Osteoblast (primary cell): ENCODE data around the gene ADGRF3. TPM values are rescaled to one million over a fixed set of nuclear protein-coding genes. Genes with fewer than 3 reads are reported as not detected.

Source experiments
- DNase-seq: peaks from one replicate; pipeline ENCODE4 v3.0.0; 2011; ENCODE audit warnings: low spot score, mixed read lengths; ENCODE audit not compliant: insufficient read length; ENCODE audit errors: missing footprints
- H2AFZ ChIP-seq: 2 replicates; pipeline ENCODE4 v1.6.0; 2011; ENCODE audit warnings: mild to moderate bottlenecking, low read length
- H3K27ac ChIP-seq: 2 replicates; pipeline ENCODE4 v1.5.1; 2011; ENCODE audit warnings: mild to moderate bottlenecking, low read depth, low read length, moderate library complexity
- H3K27me3 ChIP-seq: 2 replicates; pipeline ENCODE4 v1.6.0; 2012; ENCODE audit warnings: mild to moderate bottlenecking, control low read depth, inconsistent platforms, low read length, moderate library complexity; ENCODE audit not compliant: insufficient read depth
- H3K36me3 ChIP-seq: 2 replicates; pipeline ENCODE4 v1.5.1; 2011; ENCODE audit warnings: mild to moderate bottlenecking, low read length, control low read depth, moderate library complexity; ENCODE audit not compliant: insufficient read depth
- H3K4me1 ChIP-seq: 2 replicates; pipeline ENCODE4 v1.5.1; 2011; ENCODE audit warnings: mild to moderate bottlenecking, low read length, control low read depth, moderate library complexity; ENCODE audit not compliant: insufficient read depth
- H3K4me2 ChIP-seq: 2 replicates; pipeline ENCODE4 v1.6.0; 2011; ENCODE audit warnings: mild to moderate bottlenecking, low read length; ENCODE audit not compliant: insufficient read depth
- H3K4me3 ChIP-seq: fragments of 200-600 bp; sonication (generic); 3 replicates; pipeline ENCODE4 v1.5.1; 2012; ENCODE audit warnings: mild to moderate bottlenecking, low read length, inconsistent platforms; ENCODE audit not compliant: insufficient read depth
- H3K79me2 ChIP-seq: 2 replicates; pipeline ENCODE4 v1.6.0; 2012; ENCODE audit warnings: mild to moderate bottlenecking, low read length, control low read depth, inconsistent platforms; ENCODE audit not compliant: insufficient read depth
- H3K9me3 ChIP-seq: 2 replicates; pipeline ENCODE4 v1.5.1; 2011; ENCODE audit warnings: low read depth, low read length, control low read depth
- H4K20me1 ChIP-seq: 2 replicates; pipeline ENCODE4 v1.6.0; 2012; ENCODE audit warnings: mild to moderate bottlenecking, low read length, control low read depth; ENCODE audit not compliant: insufficient read depth
- CTCF ChIP-seq: IDR thresholded peaks from 2 replicates; pipeline ENCODE4 v1.5.1; 2011; ENCODE audit warnings: mild to moderate bottlenecking, low read depth, low read length, moderate library complexity; ENCODE audit errors: extremely low read depth
- total RNA-seq: library from RNA; depleted of rRNA; stranded (reverse); fragments of >200 nt; gene quantifications from 2 replicates; pipeline ENCODE4 v1.2.3, GENCODE V29; 2012

ADGRF3 gene
- total RNA-seq, 1 donor = under 0.01 TPM

GRCh38 chr2:26295511-26295910, 51.1 kb downstream of the ADGRF3 start:
- TF ChIP-seq CTCF = no peak

GRCh38 chr2:26292646-26293045, 53.9 kb downstream of the ADGRF3 start:
- DNase-seq = no peak
- no peak for TF ChIP-seq CTCF
- Histone ChIP-seq H3K36me3 (peaks cover 9% of the 10 kb centered on the region), H4K20me1 (no peaks in the 10 kb centered on the region), H3K4me2 (peak overlapping the region; percentile 66), H3K27ac (peak overlapping the region; percentile 3), H3K4me1 (peaks cover 7% of the 10 kb centered on the region), H3K27me3 (no peaks in the 10 kb centered on the region), H3K9me3 (no peaks in the 10 kb centered on the region), H3K79me2 (no peaks in the 10 kb centered on the region), H2AFZ (no peak overlapping the region), H3K4me3 (peak overlapping the region; percentile 18)

More at GRCh38 chr2:26295511-26295910, 51.1 kb downstream of the ADGRF3 start:
- no peaks in the 10 kb centered on the region for H4K20me1 ChIP-seq
- no peaks in the 10 kb centered on the region for H3K36me3 ChIP-seq
- H3K27me3 ChIP-seq = no peaks in the 10 kb centered on the region
- H3K79me2 ChIP-seq = no peaks in the 10 kb centered on the region
- no peak overlapping the region for H3K4me2 ChIP-seq
- no peak overlapping the region for H2AFZ ChIP-seq
- DNase-seq = no peak
- no peaks in the 10 kb centered on the region for H3K9me3 ChIP-seq
- no peak overlapping the region for H3K4me3 ChIP-seq
- no peak overlapping the region for H3K27ac ChIP-seq
- peaks cover 28% of the 10 kb centered on the region for H3K4me1 ChIP-seq

GRCh38 chr2:26290001-26290400, 56.6 kb downstream of the ADGRF3 start:
- Histone ChIP-seq H4K20me1 (no peaks in the 10 kb centered on the region), H3K4me2 (no peak overlapping the region), H3K9me3 (no peaks in the 10 kb centered on the region), H2AFZ (no peak overlapping the region), H3K79me2 (no peaks in the 10 kb centered on the region), H3K4me1 (peaks cover 7% of the 10 kb centered on the region), H3K4me3 (no peak overlapping the region), H3K27me3 (no peaks in the 10 kb centered on the region), H3K27ac (no peak overlapping the region), H3K36me3 (peaks cover 24% of the 10 kb centered on the region)
- no peak for DNase-seq
- no peak for TF ChIP-seq CTCF

- no peak for TF ChIP-seq CTCF
- no peak for DNase-seq
- Histone ChIP-seq H3K9me3 (no peaks in the 10 kb centered on the region), H3K36me3 (peaks cover 42% of the 10 kb centered on the region), H3K4me3 (no peak overlapping the region), H3K27me3 (no peaks in the 10 kb centered on the region), H3K27ac (no peak overlapping the region), H3K79me2 (no peaks in the 10 kb centered on the region), H3K4me2 (no peak overlapping the region), H3K4me1 (peaks cover 4% of the 10 kb centered on the region), H4K20me1 (no peaks in the 10 kb centered on the region), H2AFZ (no peak overlapping the region)
These were observed 60.7 kb downstream of the ADGRF3 start for GRCh38 chr2:26285931-26286330.
